NCI-H2107 treated with DMSO at 0.1 percent for 48 hours (cell line): ENCODE results near the gene SSH2.
A peak's percentile ranks its signal among the peaks of the same experiment; 100 is the strongest.

Source experiments
- DNase-seq: peaks from one replicate; lab custom pipeline; 2025; ENCODE audit not compliant: unreplicated experiment; lab: John Stamatoyannopoulos, UW

The SSH2 gene

DNA sequence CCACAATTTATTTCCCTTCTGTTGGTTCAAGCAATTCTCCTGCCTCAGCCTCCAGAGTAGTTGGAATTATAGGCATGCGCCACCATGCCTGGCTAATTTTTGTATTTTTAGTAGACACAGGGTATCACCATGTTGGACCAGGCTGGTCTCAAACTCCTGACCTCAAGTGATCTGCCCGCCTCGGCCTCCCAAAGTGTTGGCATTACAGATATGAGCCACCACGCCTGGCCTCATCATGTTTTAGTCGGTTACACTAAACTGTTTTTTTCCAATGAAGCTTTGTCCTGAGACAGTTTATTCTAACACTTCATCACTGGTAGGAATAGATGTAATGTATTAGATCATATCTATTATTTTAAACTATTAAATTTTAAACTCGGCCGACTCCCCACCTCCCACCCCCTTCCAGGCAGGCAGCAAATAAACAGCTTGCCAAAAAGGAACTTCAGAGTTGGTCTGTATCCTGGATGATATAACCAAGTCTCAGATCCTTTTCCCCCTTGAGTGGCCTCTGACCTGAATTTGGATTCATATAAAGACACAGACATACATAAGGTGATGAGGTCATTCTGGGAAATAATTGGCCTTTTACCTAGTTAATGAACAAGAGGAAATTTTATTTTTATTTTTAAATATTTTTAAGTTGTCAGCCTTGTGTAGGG, 288.9 kb downstream of the SSH2 start:
- no peak for DNase-seq

DNA sequence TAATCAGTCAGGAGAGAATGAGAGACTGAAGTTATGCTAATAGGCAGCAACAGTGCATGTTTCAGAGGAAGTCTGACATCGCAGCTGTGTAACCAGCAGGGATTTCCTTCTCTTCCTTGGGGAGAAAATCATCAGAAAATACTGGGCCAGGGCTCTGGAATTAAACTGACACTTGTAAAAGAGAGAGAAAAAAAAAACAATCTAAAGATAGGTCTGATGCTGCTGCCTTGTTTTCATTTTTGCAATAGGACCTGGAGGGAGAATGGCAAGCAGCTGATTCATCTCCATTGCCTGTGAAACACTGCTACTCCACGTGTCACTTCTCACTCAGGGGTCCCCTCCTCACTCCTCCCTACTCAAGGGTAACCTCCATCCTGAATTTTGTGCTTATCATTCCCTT, 289.6 kb downstream of the SSH2 start:
- no peak for DNase-seq

DNA sequence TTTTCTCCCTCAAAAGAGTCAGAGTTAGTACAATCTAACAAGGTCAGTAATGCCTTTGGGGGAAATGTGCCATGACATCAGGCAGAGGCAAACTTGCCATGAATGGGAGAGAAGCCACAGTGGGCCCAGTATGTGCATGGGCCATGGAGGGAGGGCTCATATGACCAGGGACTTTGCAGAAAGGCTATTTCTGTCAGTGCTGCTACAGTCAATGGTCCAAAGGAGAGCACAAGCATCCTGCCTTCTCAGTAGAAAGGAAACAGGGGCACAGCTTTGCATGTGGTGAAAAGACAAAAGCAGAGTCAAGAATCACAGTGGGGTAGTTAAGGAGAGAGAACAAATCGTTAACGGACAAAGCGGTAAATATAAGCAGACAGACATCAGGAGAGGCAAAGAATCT, 296.1 kb downstream of the SSH2 start:
- no peak for DNase-seq

- no peak for DNase-seq
Measured at GRCh38 chr17:29630630-29631193, 299.3 kb downstream of the SSH2 start.

GRCh38 chr17:29629839-29630238, 300.2 kb downstream of the SSH2 start:
- DNase-seq, result no peak

DNA sequence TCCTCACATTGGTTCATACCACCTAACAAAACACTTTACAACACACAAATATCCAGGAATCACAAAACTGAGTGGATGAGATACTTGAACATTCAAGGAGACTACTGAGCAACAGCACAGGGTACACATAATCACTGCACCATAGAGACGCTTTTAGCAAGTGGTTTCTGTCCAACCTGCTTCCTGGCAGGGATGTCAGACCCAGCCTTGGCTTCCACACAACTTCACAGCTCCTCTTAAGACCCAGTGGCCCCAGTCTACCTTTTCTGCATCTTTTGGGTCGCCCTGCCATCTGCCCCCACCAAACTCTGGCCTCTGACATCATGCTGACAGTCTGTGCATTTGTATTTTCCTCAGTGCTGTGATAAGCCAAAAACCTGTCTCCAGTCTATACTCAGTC, 301.4 kb downstream of the SSH2 start:
- no peak for DNase-seq

DNA sequence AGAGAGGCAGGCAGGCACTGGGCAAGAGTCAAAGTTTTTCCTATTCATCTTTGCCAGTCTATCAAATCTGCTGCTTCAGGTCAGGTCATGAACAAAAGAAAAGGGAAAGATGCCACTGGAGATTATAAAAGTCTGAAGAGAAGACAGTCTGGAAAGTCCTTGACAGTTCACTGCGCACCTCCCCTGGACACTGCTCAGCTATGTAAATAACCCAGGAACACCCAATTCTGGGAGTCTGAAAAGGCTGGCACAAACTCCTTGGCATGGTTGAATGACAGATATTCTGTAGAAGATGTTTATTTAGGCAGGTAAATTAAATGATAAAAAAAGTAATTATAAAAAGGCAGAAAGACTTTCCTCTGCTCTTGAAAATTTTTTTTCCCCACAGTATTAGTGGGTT, 302.1 kb downstream of the SSH2 start:
- no peak for DNase-seq

- DNase-seq, result no peak
Measured at GRCh38 chr17:29625037-29625750, 304.8 kb downstream of the SSH2 start.

DNA sequence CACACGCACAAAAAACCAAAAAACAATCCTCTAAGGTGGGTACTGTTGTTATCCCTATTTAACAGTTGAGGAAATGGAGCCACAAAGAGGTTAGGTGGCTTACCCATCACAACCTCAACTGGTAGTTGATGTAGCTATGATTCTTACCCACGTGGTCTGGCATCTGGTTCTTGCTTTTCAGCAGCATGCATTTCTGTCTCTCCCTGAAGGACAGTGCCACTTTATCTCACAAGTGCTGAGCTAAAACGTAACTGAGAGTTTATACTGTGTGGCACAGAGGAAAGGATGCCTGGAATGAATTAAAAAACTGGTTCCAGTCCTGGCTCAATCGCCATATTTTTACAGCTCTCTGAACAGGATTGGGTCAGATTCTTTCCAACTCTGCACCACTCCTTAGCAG, 305.4 kb downstream of the SSH2 start:
- no peak for DNase-seq

DNA sequence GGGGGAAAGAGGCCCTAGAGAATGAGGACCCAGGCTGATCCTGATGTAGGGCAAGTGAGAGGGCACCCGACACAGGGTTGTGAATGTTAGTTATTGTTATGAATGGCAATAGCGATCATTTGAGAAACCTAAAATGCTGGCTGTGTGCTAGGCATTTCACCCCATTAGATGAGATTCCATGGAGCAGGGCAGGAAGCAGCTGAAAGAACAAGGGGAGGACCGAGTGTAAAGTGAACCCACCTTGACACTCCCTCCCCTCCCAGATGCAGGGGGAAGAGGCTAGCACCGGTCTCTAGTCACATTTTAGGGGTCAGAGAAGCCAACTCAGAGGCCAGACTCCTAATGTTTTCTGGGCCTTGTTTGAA, 306.8 kb downstream of the SSH2 start:
- no peak for DNase-seq

GRCh38 chr17:29622337-29623282, 307.4 kb downstream of the SSH2 start, which contains the start of gene CORO6:
CORO6 (minus strand) TSS chr17:29622912; CDS start chr17:29621421, 1,491 bp downstream.
- no peak for DNase-seq

DNA sequence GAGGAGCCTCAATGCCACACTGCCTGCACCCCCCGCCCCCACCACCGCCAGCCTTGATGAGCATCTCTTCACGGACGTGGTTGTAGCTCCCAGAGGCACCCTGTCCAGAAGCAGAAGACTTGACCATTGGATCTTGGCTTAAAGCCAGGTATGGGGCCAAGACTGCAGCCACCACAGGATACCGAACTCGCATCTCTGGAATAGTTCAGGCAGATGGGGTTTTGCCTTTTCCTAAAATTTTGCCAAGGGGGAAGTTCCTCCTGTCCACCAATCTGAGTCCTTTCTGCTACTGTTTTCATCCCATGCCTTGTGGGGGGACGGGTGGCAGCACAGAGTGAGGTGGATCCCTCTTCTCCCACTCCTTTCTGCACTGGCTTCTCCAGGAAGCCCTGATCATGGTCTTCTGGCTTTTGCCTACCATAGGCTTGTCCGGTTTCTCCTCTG, 308.3 kb downstream of the SSH2 start:
- DNase-seq, result no peak

- no peak for DNase-seq
Measured at GRCh38 chr17:29620779-29621500, 309.1 kb downstream of the SSH2 start.

DNA sequence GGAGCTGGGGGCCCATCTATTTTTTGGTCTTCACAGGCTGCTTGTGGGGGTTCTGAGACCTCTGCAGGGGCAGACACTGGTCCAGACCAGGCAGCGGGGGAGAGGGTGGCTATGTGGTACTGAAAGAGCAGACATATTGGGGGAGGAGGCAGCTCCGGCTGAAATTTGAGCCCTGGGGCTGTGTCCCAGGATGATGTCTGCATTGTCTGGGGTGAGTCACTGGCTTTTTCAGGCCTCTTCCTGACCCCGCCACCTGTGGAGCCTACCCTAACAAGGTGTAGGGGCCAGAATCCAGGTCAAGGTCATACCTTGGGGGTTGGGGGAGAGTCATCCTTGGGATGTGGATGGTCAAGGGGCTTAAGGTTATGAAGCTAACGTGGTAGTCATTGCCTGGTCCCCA, 309.8 kb downstream of the SSH2 start:
- no peak for DNase-seq

- DNase-seq, result no peak
Measured at GRCh38 chr17:29619251-29619650, 310.8 kb downstream of the SSH2 start.

DNA sequence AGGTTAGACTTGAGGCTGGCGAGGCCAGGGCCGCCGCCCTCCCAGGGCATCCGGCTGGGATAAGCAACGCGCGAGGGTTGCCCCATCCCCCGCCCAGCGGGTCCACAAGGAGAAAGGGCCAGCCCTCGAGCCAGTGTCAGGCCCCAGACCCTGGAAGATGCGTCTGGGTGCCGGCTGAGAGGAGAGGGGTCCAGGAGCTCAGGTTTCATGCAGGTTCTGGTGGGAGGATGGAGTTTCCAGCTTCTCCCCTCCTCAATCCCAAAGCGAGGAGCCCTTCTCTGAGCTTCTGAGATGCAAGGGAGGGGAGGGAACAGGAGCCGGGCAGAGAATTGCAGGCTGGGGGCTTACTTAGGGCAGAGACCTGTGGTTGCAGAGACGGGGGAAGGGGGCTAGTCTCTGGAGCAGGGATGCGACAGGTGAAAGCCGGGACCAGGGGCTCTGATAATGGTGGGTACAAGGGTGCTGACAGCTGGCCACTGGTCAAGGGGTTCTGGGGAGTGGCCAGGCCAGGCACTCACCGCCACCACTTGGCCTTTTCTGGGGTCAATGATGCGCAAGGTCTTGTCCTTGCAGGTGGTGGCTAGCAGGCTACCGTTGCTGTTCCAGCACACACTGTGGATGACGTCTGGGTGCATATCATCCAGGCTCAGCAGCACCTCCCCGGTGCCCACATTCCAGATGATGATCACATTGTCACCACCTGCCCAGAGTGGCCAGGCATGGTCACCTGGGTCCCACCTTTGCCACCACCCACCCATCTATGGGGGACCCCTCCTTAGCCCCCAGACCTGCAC, 311.6 kb downstream of the SSH2 start:
- DNase-seq, result no peak

- peak; percentile 49 for DNase-seq
Measured at GRCh38 chr17:29617481-29618271, 312.4 kb downstream of the SSH2 start.

DNA sequence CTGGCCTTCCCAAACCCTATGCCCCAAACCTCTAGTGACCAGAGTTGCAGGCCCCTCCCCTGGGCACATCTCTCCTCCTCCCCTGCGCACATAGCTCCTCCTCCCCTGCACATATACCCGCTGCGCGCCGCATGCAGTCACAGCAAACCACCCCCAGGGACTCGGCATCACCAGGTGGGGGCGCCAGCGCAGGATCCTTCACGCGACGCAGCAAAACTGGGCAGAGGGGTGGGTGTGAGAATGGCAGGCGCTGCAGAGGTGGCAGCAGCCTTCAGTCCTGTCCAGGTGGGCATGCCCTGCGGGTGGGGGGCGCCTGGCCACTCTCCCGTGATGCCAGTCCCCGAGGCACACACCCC, 312.9 kb downstream of the SSH2 start:
- peak; percentile 58 for DNase-seq
